HCT116 (cell line): ENCODE results near the gene MEG3. TPM values are rescaled to one million over a fixed set of nuclear protein-coding genes. Genes with fewer than 3 reads are reported as not detected.

ENCODE experiments used
- ATAC-seq: fragments of 200-7000 bp; cut with Tn5 transposase; 2 replicates; pipeline ENCODE4 v1.9.1; 2020; ENCODE audit warnings: mild to moderate bottlenecking, moderate library complexity
- BruUV-seq: library from RNA; stranded (reverse); fragments of 400-500 nt; replicated peaks from 2 replicates; lab custom pipeline; 2021; lab: Mats Ljungman, UMichigan
- CTCF ChIA-PET: fragments of 300-600 bp; sonication (Branson Sonifier 250); formaldehyde crosslinking; loops from one replicate; lab custom pipeline; 2021; ENCODE audit warnings: antibody characterized with exemption; lab: Charles Lee
- POLR2A ChIA-PET: fragments of 300-600, 350-600 bp; sonication (Branson Sonifier 250); formaldehyde crosslinking; loops from one replicate; lab custom pipeline; 2021; ENCODE audit warnings: antibody characterized with exemption; lab: Charles Lee
- RAD21 ChIA-PET, 2 experiments: fragments of 300-600 bp; sonication (Branson Sonifier 250); formaldehyde crosslinking; loops; one replicate each; lab custom pipeline; 2023; ENCODE audit warnings: low total read pairs in 2 of 2; ENCODE audit not compliant: uncharacterized antibody in 2 of 2, unreplicated experiment in 2 of 2, low non-redundant PET in 1 of 2; lab: Charles Lee
- DNase-seq: peaks from one replicate; pipeline ENCODE4 v3.0.0-alpha.2; 2010; ENCODE audit warnings: low read depth, low spot score
- H2AFZ ChIP-seq: fragments of 200-600 bp; shearing (Covaris generic), sonication (generic); 2 replicates; pipeline ENCODE4 v1.6.1; 2017; ENCODE audit warnings: low read depth, mixed run types, mixed read lengths, antibody characterized with exemption, low read length; ENCODE audit not compliant: poor library complexity, severe bottlenecking
- H3K27ac ChIP-seq: 2 replicates; pipeline ENCODE4 v1.5.1; 2012; ENCODE audit warnings: low read depth, low read length
- H3K27me3 ChIP-seq: fragments of 200-600 bp; sonication (generic); 2 replicates; pipeline ENCODE4 v1.6.1; 2016; ENCODE audit warnings: mixed run types, low read length, mixed read lengths; ENCODE audit not compliant: insufficient read depth
- H3K36me3 ChIP-seq, 2 experiments: fragments of 200-500 bp in 1 of 2; fragments of 200-600 bp in 1 of 2; sonication (Bioruptor generic) in 1 of 2; sonication (generic) in 1 of 2; 2 replicates each; pipeline versions ENCODE4 v1.5.1 to v1.6.1; 2014 to 2016; ENCODE audit warnings: low read length in 2 of 2, inconsistent platforms in 1 of 2, mixed read lengths in 1 of 2, mixed run types in 1 of 2; ENCODE audit not compliant: insufficient read depth in 2 of 2, control insufficient read depth in 1 of 2
- H3K4me1 ChIP-seq, 2 experiments: fragments of 200-600 bp in 1 of 2; sonication (generic) in 1 of 2; 2 replicates each; pipeline versions ENCODE4 v1.5.1 to v1.6.1; 2012 to 2017; ENCODE audit warnings: low read length in 2 of 2, inconsistent platforms in 1 of 2, mild to moderate bottlenecking in 1 of 2, mixed read lengths in 1 of 2, mixed run types in 1 of 2, moderate library complexity in 1 of 2; ENCODE audit not compliant: insufficient read depth in 2 of 2, control insufficient read depth in 1 of 2
- H3K4me2 ChIP-seq: fragments of 200-600 bp; sonication (generic); 2 replicates; pipeline ENCODE4 v1.6.1; 2017; ENCODE audit warnings: mixed run types, low read length, mixed read lengths
- H3K4me3 ChIP-seq, 2 experiments: fragments of 200-600 bp in 1 of 2; sonication (generic) in 1 of 2; replicated peaks in 1 of 2; 2 replicates each; pipeline ENCODE4 v1.5.1; 2011 to 2016; ENCODE audit warnings: low read length in 2 of 2, control low read depth in 1 of 2, low read depth in 1 of 2, mild to moderate bottlenecking in 1 of 2, mixed read lengths in 1 of 2, mixed run types in 1 of 2
- H3K79me2 ChIP-seq: fragments of 200-600 bp; sonication (generic); 2 replicates; pipeline ENCODE4 v1.6.1; 2017; ENCODE audit warnings: mild to moderate bottlenecking, mixed run types, low read length, moderate library complexity, mixed read lengths; ENCODE audit not compliant: insufficient read depth
- H3K9ac ChIP-seq: fragments of 200-600 bp; sonication (generic); 2 replicates; pipeline ENCODE4 v1.6.1; 2016; ENCODE audit warnings: low read length, mixed read lengths
- H3K9me2 ChIP-seq: fragments of 200-600 bp; sonication (generic), shearing (Covaris generic); 2 replicates; pipeline ENCODE4 v1.6.1; 2017; ENCODE audit warnings: mixed run types, mild to moderate bottlenecking, moderate library complexity; ENCODE audit not compliant: insufficient read depth
- H3K9me3 ChIP-seq, 2 experiments: fragments of 200-500 bp in 1 of 2; fragments of 200-600 bp in 1 of 2; sonication (Bioruptor generic) in 1 of 2; sonication (generic) in 1 of 2; 2 replicates each; pipeline ENCODE4 v1.6.1; 2014 to 2017; ENCODE audit warnings: low read length in 2 of 2, mixed read lengths in 2 of 2, inconsistent platforms in 1 of 2, low read depth in 1 of 2, mild to moderate bottlenecking in 1 of 2, mixed run types in 1 of 2, moderate library complexity in 1 of 2; ENCODE audit not compliant: control insufficient read depth in 1 of 2, insufficient read depth in 1 of 2
- H4K20me1 ChIP-seq: fragments of 200-600 bp; sonication (generic), shearing (Covaris generic); 2 replicates; pipeline ENCODE4 v1.6.1; 2017; ENCODE audit warnings: mixed run types, mild to moderate bottlenecking, moderate library complexity; ENCODE audit not compliant: insufficient read depth
- CBX3 ChIP-seq: IDR thresholded peaks from 2 replicates; pipeline ENCODE4 v1.6.1; 2012; ENCODE audit warnings: low read depth
- EZH2 ChIP-seq: fragments of 200-600 bp; sonication (generic); IDR thresholded peaks from 2 replicates; pipeline ENCODE4 v1.6.1; 2017; ENCODE audit warnings: antibody characterized with exemption, mixed run types
- POLR2A ChIP-seq: IDR thresholded peaks from 2 replicates; pipeline ENCODE4 v1.7.0; 2011; ENCODE audit warnings: borderline replicate concordance; ENCODE audit not compliant: insufficient read depth, insufficient read length; ENCODE audit errors: extremely low read depth
- POLR2AphosphoS5 ChIP-seq: IDR thresholded peaks from 2 replicates; pipeline ENCODE4 v1.6.1; 2011; ENCODE audit warnings: mild to moderate bottlenecking, low read depth, low read length, moderate library complexity
- RAD21 ChIP-seq: IDR thresholded peaks from 2 replicates; pipeline ENCODE4 v1.6.1; 2012; ENCODE audit warnings: low read depth, mild to moderate bottlenecking
- SIN3A ChIP-seq: IDR thresholded peaks from 2 replicates; pipeline ENCODE4 v1.6.1; 2012; ENCODE audit warnings: low read depth
- SP1 ChIP-seq: IDR thresholded peaks from 2 replicates; pipeline ENCODE4 v1.6.1; 2012; ENCODE audit warnings: low read depth
- SRF ChIP-seq: IDR thresholded peaks from 2 replicates; pipeline ENCODE4 v1.6.1; 2012; ENCODE audit warnings: low read depth
- TCF7L2 ChIP-seq: IDR thresholded peaks from 2 replicates; pipeline ENCODE4 v1.7.0; 2011; ENCODE audit warnings: borderline replicate concordance, inconsistent platforms; ENCODE audit not compliant: insufficient read depth, insufficient read length; ENCODE audit errors: extremely low read depth
- YY1 ChIP-seq: IDR thresholded peaks from 2 replicates; pipeline ENCODE4 v1.6.1; 2011; ENCODE audit warnings: low read length, low read depth, moderate library complexity, mild to moderate bottlenecking; ENCODE audit not compliant: insufficient replicate concordance; ENCODE audit errors: extremely low read depth
- ZFX ChIP-seq: fragments of 450-650 bp; IDR thresholded peaks from 2 replicates; pipeline ENCODE4 v1.6.1; 2017
- ZNF274 ChIP-seq: fragments of 200-500 bp; sonication (Bioruptor generic); IDR thresholded peaks from 2 replicates; pipeline ENCODE4 v1.6.1; 2014; ENCODE audit warnings: mild to moderate bottlenecking, low read depth, low read length, inconsistent platforms
- intact Hi-C: fragments of 100-400 bp; cut with micrococcal nuclease; formaldehyde crosslinking; loops from 2 replicates; pipeline ENCODE4 v1.10.0; 2022
- total RNA-seq: library from RNA; stranded (reverse); gene quantifications from one replicate; pipeline ENCODE4 v1.2.1, GENCODE V29; 2021; ENCODE audit not compliant: unreplicated experiment
- TF ChIP-seq, protein P1 (sequence below): IDR thresholded peaks from 2 replicates; pipeline ENCODE4 v1.6.1; 2012; ENCODE audit warnings: low read depth
- TF ChIP-seq, protein P2 (sequence below), 3 experiments: fragments of 200-600 bp in 1 of 3; sonication (generic) in 1 of 3; IDR thresholded peaks in 2 of 3; conservative IDR thresholded peaks in 1 of 3; 2 replicates each; pipeline ENCODE4 v1.5.1; 2012 to 2017; ENCODE audit warnings: low read depth in 2 of 3, low read length in 2 of 3, antibody characterized with exemption in 1 of 3, borderline replicate concordance in 1 of 3, control low read depth in 1 of 3, mild to moderate bottlenecking in 1 of 3, mixed read lengths in 1 of 3, mixed run types in 1 of 3, moderate library complexity in 1 of 3; ENCODE audit not compliant: insufficient read depth in 1 of 3
- TF ChIP-seq, protein P3 (sequence below): IDR thresholded peaks from 2 replicates; pipeline ENCODE4 v1.6.1; 2012

The MEG3 gene
- total RNA-seq, 1 experiment from 2014 or later = 2.5 TPM

- TF ChIP-seq CBX3 (no peak), SIN3A (no peak), YY1 (no peak), RAD21 (no peak), ZFX (no peak), ZNF274 (no peak), POLR2A (no peak)
These were observed 10.4 kb downstream of the MEG3 start (continued) for GRCh38 chr14:100836311-100836805.

DNA sequence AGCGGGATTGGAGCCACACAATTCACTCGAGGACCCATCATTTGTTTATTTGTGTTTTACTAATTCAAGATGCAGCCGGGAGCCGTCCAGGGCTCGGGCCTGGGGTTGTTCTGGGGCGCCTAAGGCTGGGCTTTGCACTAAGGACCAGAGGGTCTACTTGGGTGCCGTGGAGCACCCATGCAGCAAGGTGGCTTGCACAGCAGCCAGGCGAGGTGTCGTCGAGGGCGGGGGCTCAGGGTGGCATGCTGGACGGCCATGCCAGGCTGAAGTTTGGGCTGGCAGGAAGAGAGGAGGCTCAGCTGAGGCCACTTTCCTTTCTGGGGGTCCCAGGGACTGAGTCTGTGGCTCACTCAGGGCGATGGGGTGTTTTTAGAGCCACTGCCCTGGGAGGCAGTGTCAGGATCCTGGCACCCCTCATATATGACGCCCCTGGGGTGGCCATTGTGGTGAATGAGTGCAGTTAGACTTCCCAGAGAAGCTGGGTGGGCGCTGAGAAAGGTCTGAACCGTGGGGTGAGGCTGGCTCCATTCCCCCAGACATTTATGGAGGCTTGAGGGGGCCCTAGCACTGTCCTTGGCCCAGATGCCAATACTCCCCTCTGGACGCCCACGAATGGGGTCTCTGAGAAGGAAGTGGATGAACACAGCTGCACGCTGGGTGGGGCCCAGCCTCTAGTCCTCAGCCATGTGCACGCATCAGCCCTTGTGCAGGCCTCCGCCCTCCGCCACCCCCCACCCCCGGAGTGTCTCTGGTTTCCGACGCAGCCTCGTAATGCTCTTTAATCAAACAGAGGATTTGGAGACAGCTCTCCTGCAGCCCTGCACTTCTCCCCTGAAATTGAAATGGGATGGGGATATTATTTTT is 11.3 kb downstream of the MEG3 start:
- Histone ChIP-seq H3K4me1 (no peaks in the 10 kb centered on the region), H3K36me3 (no peaks in the 10 kb centered on the region), H3K4me3 (no peak overlapping the region), H2AFZ (no peak overlapping the region), H3K4me2 (no peak overlapping the region), H3K27me3 (no peaks in the 10 kb centered on the region), H3K9me2 (no peaks in the 10 kb centered on the region), H3K9me3 (no peaks in the 10 kb centered on the region), H3K27ac (no peak overlapping the region), H4K20me1 (no peaks in the 10 kb centered on the region), H3K79me2 (no peaks in the 10 kb centered on the region), H3K9ac (no peak overlapping the region)
- TF ChIP-seq POLR2AphosphoS5 (no peak), SP1 (no peak), CBX3 (no peak), TCF7L2 (no peak), RAD21 (no peak), SRF (no peak), YY1 (no peak), POLR2A (no peak), EZH2 (no peak), ZFX (no peak)
- TF ChIP-seq, protein P1, sequence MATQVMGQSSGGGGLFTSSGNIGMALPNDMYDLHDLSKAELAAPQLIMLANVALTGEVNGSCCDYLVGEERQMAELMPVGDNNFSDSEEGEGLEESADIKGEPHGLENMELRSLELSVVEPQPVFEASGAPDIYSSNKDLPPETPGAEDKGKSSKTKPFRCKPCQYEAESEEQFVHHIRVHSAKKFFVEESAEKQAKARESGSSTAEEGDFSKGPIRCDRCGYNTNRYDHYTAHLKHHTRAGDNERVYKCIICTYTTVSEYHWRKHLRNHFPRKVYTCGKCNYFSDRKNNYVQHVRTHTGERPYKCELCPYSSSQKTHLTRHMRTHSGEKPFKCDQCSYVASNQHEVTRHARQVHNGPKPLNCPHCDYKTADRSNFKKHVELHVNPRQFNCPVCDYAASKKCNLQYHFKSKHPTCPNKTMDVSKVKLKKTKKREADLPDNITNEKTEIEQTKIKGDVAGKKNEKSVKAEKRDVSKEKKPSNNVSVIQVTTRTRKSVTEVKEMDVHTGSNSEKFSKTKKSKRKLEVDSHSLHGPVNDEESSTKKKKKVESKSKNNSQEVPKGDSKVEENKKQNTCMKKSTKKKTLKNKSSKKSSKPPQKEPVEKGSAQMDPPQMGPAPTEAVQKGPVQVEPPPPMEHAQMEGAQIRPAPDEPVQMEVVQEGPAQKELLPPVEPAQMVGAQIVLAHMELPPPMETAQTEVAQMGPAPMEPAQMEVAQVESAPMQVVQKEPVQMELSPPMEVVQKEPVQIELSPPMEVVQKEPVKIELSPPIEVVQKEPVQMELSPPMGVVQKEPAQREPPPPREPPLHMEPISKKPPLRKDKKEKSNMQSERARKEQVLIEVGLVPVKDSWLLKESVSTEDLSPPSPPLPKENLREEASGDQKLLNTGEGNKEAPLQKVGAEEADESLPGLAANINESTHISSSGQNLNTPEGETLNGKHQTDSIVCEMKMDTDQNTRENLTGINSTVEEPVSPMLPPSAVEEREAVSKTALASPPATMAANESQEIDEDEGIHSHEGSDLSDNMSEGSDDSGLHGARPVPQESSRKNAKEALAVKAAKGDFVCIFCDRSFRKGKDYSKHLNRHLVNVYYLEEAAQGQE = no peak
- TF ChIP-seq, protein P2, sequence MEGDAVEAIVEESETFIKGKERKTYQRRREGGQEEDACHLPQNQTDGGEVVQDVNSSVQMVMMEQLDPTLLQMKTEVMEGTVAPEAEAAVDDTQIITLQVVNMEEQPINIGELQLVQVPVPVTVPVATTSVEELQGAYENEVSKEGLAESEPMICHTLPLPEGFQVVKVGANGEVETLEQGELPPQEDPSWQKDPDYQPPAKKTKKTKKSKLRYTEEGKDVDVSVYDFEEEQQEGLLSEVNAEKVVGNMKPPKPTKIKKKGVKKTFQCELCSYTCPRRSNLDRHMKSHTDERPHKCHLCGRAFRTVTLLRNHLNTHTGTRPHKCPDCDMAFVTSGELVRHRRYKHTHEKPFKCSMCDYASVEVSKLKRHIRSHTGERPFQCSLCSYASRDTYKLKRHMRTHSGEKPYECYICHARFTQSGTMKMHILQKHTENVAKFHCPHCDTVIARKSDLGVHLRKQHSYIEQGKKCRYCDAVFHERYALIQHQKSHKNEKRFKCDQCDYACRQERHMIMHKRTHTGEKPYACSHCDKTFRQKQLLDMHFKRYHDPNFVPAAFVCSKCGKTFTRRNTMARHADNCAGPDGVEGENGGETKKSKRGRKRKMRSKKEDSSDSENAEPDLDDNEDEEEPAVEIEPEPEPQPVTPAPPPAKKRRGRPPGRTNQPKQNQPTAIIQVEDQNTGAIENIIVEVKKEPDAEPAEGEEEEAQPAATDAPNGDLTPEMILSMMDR (IDR thresholded peaks at IDR 0.05 in 2 of 3, conservative IDR thresholded peaks at IDR 0.05 in 1 of 3; ENCODE audit: borderline replicate concordance in 1 of 3, insufficient read depth in 1 of 3, low read depth in 2 of 3, low read length in 2 of 3) = no peak
- TF ChIP-seq, protein P3, sequence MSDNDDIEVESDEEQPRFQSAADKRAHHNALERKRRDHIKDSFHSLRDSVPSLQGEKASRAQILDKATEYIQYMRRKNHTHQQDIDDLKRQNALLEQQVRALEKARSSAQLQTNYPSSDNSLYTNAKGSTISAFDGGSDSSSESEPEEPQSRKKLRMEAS = no peak
- POLR2A ChIA-PET = no interaction called here
- DNase-seq (no peak), ATAC-seq (no peak)
- intact Hi-C loops = no loop called here
- RAD21 ChIA-PET = no interaction called here
- no TSS peak for BruUV-seq
- CTCF ChIA-PET = no interaction called here
